Endometrial microvascular endothelial cells (primary cell): Measurements from ENCODE around the gene MBNL1. TPM values are rescaled to one million over a fixed set of nuclear protein-coding genes. Genes with fewer than 3 reads are reported as not detected.
"Not testable (repeated sequence)": the region's sequence is repeated elsewhere in the genome, so short reads cannot be mapped to it uniquely, and the experiment has no call there.

Source experiments
- in situ Hi-C: cut with HindIII; loops from 2 replicates; pipeline ENCODE4 v1.10.0; 2017; ENCODE audit warnings: low sequenced_read_pairs, low pct_unique_long_range_greater_than_20kb; ENCODE audit errors: inconsistent ontology term
- total RNA-seq: library from RNA; depleted of rRNA; stranded (reverse); fragments of >200 nt; gene quantifications from one replicate; pipeline ENCODE4 v1.2.3, GENCODE V29; 2015; ENCODE audit errors: inconsistent ontology term

MBNL1 gene
- total RNA-seq, 1 donor from 2014 or later: 413 TPM

- in situ Hi-C loops: no loop called here
Measured at GRCh38 chr3:152404976-152405375, 136.2 kb downstream of the MBNL1 start.

GRCh38 chr3:152405915-152406802, 137.4 kb downstream of the MBNL1 start:
- in situ Hi-C loops: no loop called here

GRCh38 chr3:152413240-152413639, 144.5 kb downstream of the MBNL1 start:
- in situ Hi-C loops: no loop called here

- in situ Hi-C loops: no loop called here
Measured at GRCh38 chr3:152416808-152417580, 148.3 kb downstream of the MBNL1 start.

GRCh38 chr3:152419748-152420147, 151.0 kb downstream of the MBNL1 start:
- in situ Hi-C loops: no loop called here

- in situ Hi-C loops: no loop called here
Measured at GRCh38 chr3:152421162-152421561, 152.4 kb downstream of the MBNL1 start.

GRCh38 chr3:152426393-152426792, 157.7 kb downstream of the MBNL1 start:
- in situ Hi-C loops: no loop called here

GRCh38 chr3:152428577-152428976, 159.8 kb downstream of the MBNL1 start:
- in situ Hi-C loops: no loop called here

GRCh38 chr3:152430223-152431002, 161.7 kb downstream of the MBNL1 start:
- in situ Hi-C loops: no loop called here

- in situ Hi-C loops: no loop called here
Measured at GRCh38 chr3:152434142-152434541, 165.4 kb downstream of the MBNL1 start.

- in situ Hi-C loops: not testable (repeated sequence)
Measured at GRCh38 chr3:152435210-152435609, 166.5 kb downstream of the MBNL1 start.

- in situ Hi-C loops: no loop called here
Measured at GRCh38 chr3:152436707-152437590, 168.2 kb downstream of the MBNL1 start.

- in situ Hi-C loops: no loop called here
Measured at GRCh38 chr3:152438181-152438580, 169.5 kb downstream of the MBNL1 start.

- in situ Hi-C loops: no loop called here
Measured at GRCh38 chr3:152438706-152439105, 170.0 kb downstream of the MBNL1 start.

GRCh38 chr3:152440243-152440642, 171.5 kb downstream of the MBNL1 start:
- in situ Hi-C loops: not testable (repeated sequence)

GRCh38 chr3:152443212-152444023, 174.7 kb downstream of the MBNL1 start:
- in situ Hi-C loops: no loop called here

GRCh38 chr3:152444029-152444641, 175.4 kb downstream of the MBNL1 start:
- in situ Hi-C loops: no loop called here
